ENCODE data around the gene DYRK4. TPM values are rescaled to one million over a fixed set of nuclear protein-coding genes. Genes with fewer than 3 reads are reported as not detected.

The DYRK4 gene
- total RNA-seq, 3 donors from 2014 or later = 27.9 to 41.5 (median 34.1) TPM

GRCh38 chr12:4580281-4580688, 18.3 kb downstream of the DYRK4 start:
- DNase-seq (no peak), ATAC-seq (no peak)
- Mint-ChIP-seq H3K4me3 (no peak overlapping the region), H3K9me3 (no peaks in the 10 kb centered on the region), H3K4me1 (ENCODE audit: low read depth) (no peaks in the 10 kb centered on the region), H3K36me3 (ENCODE audit: insufficient read depth) (no peaks in the 10 kb centered on the region), H3K27me3 (ENCODE audit: low read depth) (peaks cover 7% of the 10 kb centered on the region)

DNA sequence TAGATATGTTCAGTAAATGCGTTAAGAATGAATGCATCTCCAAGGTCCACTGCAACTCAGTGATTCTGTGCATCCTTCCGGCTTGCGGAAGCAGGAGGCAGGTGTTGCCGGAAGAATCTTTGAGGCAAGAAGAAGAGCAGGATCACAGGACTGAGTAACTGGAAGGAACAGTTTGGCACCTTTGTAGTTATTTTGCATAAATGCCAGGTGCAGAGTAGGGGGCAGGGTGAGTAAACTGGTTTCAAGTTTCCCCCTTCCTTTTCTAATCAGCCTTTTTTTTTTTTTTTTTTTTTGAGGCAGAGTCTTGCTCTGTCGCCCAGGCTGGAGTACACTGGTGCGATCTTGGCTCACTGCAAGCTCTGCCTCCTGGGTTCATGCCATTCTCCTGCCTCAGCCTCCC, 22.3 kb downstream of the DYRK4 start:
- H3K4me1 Mint-ChIP-seq (ENCODE audit: low read depth) = no peaks in the 10 kb centered on the region
- ATAC-seq = no peak
- peaks cover 12% of the 10 kb centered on the region for H3K27me3 Mint-ChIP-seq (ENCODE audit: low read depth)
- H3K4me3 Mint-ChIP-seq = no peak overlapping the region
- no peaks in the 10 kb centered on the region for H3K9me3 Mint-ChIP-seq
- no peaks in the 10 kb centered on the region for H3K36me3 Mint-ChIP-seq (ENCODE audit: insufficient read depth)
- no peak for DNase-seq

DNA sequence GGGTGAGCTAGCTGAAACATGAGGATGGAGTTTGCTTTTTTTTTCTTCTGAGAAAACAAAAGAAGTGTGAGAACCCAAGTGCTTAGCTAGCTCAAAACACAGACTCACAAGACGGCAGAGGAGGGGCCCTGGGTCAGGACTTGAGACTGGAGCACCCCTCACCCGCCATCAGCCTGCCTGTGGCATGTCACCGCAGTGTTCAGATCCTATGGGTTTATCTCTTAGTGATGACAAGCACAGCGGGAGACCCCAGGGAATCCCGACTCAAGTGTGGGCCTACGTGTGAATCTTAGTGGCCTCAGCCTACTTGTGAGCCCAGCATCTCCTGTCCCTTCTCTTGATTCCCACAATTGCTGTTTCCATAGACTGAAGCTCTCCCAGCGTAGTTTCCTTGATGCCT, 22.9 kb downstream of the DYRK4 start:
- H3K36me3 Mint-ChIP-seq (ENCODE audit: insufficient read depth) = no peaks in the 10 kb centered on the region
- H3K4me1 Mint-ChIP-seq (ENCODE audit: low read depth) = no peaks in the 10 kb centered on the region
- ATAC-seq = no peak
- DNase-seq = no peak
- H3K9me3 Mint-ChIP-seq = no peaks in the 10 kb centered on the region
- H3K27me3 Mint-ChIP-seq (ENCODE audit: low read depth) = peaks cover 12% of the 10 kb centered on the region
- no peak overlapping the region for H3K4me3 Mint-ChIP-seq

- H3K36me3 Mint-ChIP-seq (ENCODE audit: insufficient read depth) = no peaks in the 10 kb centered on the region
- no peak for ATAC-seq
- H3K4me3 Mint-ChIP-seq = no peak overlapping the region
These were observed 24.5 kb downstream of the DYRK4 start for GRCh38 chr12:4586500-4586899.

DNA sequence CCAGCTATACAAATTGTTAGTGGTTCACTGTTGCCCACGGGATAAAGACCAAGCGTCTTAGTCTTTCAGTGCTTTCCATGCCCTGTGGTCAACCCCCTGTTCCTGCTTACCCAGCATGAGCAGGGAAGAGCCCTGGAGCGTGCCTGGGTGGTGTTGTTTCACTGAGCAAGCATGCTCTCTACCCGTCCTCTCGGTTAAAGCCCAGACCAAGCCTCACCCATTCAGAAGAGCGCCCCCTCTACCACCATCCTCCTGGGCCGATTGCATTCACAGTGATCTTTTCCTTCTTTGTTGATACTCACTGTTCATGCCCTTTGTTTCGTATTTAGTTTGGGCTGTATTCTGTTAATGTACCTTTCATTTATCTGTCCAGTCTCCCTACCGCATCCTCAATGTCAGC, 25.1 kb downstream of the DYRK4 start:
- no peaks in the 10 kb centered on the region for H3K9me3 Mint-ChIP-seq
- H3K27me3 Mint-ChIP-seq (ENCODE audit: low read depth) = peaks cover 10% of the 10 kb centered on the region
- no peaks in the 10 kb centered on the region for H3K36me3 Mint-ChIP-seq (ENCODE audit: insufficient read depth)
- no peak overlapping the region for H3K4me3 Mint-ChIP-seq
- no peak for DNase-seq
- no peak for ATAC-seq
- no peaks in the 10 kb centered on the region for H3K4me1 Mint-ChIP-seq (ENCODE audit: low read depth)

More at GRCh38 chr12:4586500-4586899, 24.5 kb downstream of the DYRK4 start:
- H3K27me3 Mint-ChIP-seq (ENCODE audit: low read depth) = peaks cover 10% of the 10 kb centered on the region
- H3K4me1 Mint-ChIP-seq (ENCODE audit: low read depth) = no peaks in the 10 kb centered on the region
- no peaks in the 10 kb centered on the region for H3K9me3 Mint-ChIP-seq
- DNase-seq = no peak

GRCh38 chr12:4588916-4589315, 26.9 kb downstream of the DYRK4 start:
- no peak overlapping the region for H3K4me3 Mint-ChIP-seq

GRCh38 chr12:4589941-4590340, 27.9 kb downstream of the DYRK4 start:
- Mint-ChIP-seq H3K36me3 (ENCODE audit: insufficient read depth) (no peaks in the 10 kb centered on the region), H3K4me1 (ENCODE audit: low read depth) (no peaks in the 10 kb centered on the region), H3K27me3 (ENCODE audit: low read depth) (peaks cover 7% of the 10 kb centered on the region), H3K9me3 (no peaks in the 10 kb centered on the region), H3K4me3 (no peak overlapping the region)
- ATAC-seq = no peak
- no peak for DNase-seq

More at GRCh38 chr12:4588916-4589315, 26.9 kb downstream of the DYRK4 start:
- H3K36me3 Mint-ChIP-seq (ENCODE audit: insufficient read depth) = no peaks in the 10 kb centered on the region
- DNase-seq (no peak), ATAC-seq (no peak)
- peaks cover 7% of the 10 kb centered on the region for H3K27me3 Mint-ChIP-seq (ENCODE audit: low read depth)
- H3K9me3 Mint-ChIP-seq = no peaks in the 10 kb centered on the region
- no peaks in the 10 kb centered on the region for H3K4me1 Mint-ChIP-seq (ENCODE audit: low read depth)

GRCh38 chr12:4591180-4591687, 29.2 kb downstream of the DYRK4 start:
- Mint-ChIP-seq H3K27me3 (ENCODE audit: low read depth) (peaks cover 5% of the 10 kb centered on the region), H3K4me1 (ENCODE audit: low read depth) (no peaks in the 10 kb centered on the region), H3K9me3 (no peaks in the 10 kb centered on the region), H3K4me3 (no peak overlapping the region), H3K36me3 (ENCODE audit: insufficient read depth) (no peaks in the 10 kb centered on the region)
- DNase-seq (no peak), ATAC-seq (no peak)

DNA sequence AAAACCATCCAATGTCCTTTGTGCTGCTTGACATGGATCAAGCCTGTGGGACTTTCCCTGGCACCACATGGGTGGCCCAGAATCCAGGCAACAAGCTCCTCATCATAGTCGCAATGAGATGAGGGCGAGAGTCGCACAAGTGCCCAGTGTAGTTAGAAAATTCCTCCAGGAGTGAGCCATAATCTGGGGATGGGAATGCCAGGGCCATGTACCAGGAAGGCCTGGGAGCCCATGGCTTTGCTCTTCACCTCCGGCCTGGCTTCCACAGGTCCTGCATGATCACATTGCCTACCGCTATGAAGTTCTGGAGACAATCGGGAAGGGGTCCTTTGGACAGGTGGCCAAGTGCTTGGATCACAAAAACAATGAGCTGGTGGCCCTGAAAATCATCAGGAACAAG, 33.9 kb downstream of the DYRK4 start:
- no peaks in the 10 kb centered on the region for H3K4me1 Mint-ChIP-seq (ENCODE audit: low read depth)
- H3K27me3 Mint-ChIP-seq (ENCODE audit: low read depth) = no peaks in the 10 kb centered on the region
- H3K4me3 Mint-ChIP-seq = no peak overlapping the region
- H3K9me3 Mint-ChIP-seq = no peaks in the 10 kb centered on the region
- DNase-seq (no peak), ATAC-seq (no peak)
- no peaks in the 10 kb centered on the region for H3K36me3 Mint-ChIP-seq (ENCODE audit: insufficient read depth)

GRCh38 chr12:4603421-4603820, 41.4 kb downstream of the DYRK4 start:
- DNase-seq = no peak
- no peaks in the 10 kb centered on the region for H3K9me3 Mint-ChIP-seq
- H3K4me3 Mint-ChIP-seq = no peak overlapping the region
- peaks cover 3% of the 10 kb centered on the region for H3K36me3 Mint-ChIP-seq (ENCODE audit: insufficient read depth)
- peaks cover 21% of the 10 kb centered on the region for H3K4me1 Mint-ChIP-seq (ENCODE audit: low read depth)
- peaks cover 8% of the 10 kb centered on the region for H3K27me3 Mint-ChIP-seq (ENCODE audit: low read depth)
- no peak for ATAC-seq

DNA sequence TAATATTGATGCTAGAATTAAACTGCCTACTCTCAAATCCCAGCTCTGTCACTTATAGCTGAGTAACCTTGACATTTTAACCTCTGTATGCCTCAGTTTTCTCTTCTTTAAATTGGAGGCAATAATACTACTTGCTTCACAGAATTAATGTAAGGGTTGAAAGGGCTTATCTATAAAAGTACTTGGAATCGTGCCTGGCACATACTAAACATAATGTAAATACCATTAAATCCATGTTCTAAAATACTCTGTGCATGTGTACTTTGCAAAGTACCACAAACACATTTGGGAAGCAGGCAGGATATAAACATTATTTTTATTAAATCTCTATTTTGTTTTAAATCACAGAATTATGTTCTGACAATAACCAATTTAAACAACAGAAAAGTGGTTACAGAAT, 41.9 kb downstream of the DYRK4 start:
- ATAC-seq = no peak
- Mint-ChIP-seq H3K9me3 (no peaks in the 10 kb centered on the region), H3K36me3 (ENCODE audit: insufficient read depth) (peaks cover 3% of the 10 kb centered on the region), H3K4me1 (ENCODE audit: low read depth) (peaks cover 21% of the 10 kb centered on the region), H3K4me3 (no peak overlapping the region), H3K27me3 (ENCODE audit: low read depth) (peaks cover 8% of the 10 kb centered on the region)
- DNase-seq = no peak

- Mint-ChIP-seq H3K36me3 (ENCODE audit: insufficient read depth) (peaks cover 7% of the 10 kb centered on the region), H3K4me3 (peak overlapping the region; percentile 95), H3K9me3 (no peaks in the 10 kb centered on the region), H3K4me1 (ENCODE audit: low read depth) (peaks cover 21% of the 10 kb centered on the region), H3K27me3 (ENCODE audit: low read depth) (peaks cover 8% of the 10 kb centered on the region)
- DNase-seq (peak; percentile 76), ATAC-seq (peak; percentile 95 to 97)
These were observed 42.7 kb downstream of the DYRK4 start for GRCh38 chr12:4604684-4605193.

DNA sequence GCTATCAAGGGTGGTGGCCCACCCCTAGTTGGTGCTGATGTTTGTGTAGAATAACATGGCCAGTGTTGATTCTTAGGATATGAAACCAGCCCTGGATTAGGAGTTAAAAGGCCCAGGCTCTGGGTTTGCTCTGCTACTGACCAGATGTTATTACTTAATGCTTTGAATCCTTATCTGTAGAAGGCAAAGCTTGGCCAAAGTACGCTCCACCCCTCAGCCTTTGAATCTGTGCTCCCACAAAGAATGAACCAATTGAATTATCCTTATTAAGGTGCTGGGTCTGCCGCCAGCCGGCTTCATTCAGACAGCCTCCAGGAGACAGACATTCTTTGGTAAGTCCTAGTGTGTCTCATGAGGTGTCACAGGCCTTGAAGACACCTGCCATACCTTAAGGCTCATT, 45.0 kb downstream of the DYRK4 start:
- H3K4me3 Mint-ChIP-seq = peak overlapping the region; percentile 2
- ATAC-seq (no peak), DNase-seq (no peak)

DNA sequence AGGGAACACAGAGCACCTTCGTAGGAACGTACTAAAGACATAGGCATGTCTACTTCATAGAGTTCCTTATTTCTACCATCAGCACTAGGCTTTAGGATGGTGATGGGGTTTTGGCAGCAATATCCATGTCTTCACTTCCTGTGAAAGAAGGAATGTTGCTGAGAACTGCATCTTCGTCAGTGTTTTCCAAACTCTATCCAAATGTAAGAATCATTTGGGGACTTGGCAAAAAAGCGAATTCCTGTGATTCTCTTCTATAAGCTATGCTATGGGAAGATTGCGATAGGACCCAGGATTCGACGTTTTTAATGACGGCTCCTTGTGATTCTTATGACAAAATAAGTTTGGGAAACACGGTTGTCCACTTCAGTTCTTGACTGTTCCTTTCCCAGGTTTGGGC, 47.1 kb downstream of the DYRK4 start:
- H3K9me3 Mint-ChIP-seq = no peaks in the 10 kb centered on the region
- H3K4me3 Mint-ChIP-seq = no peak overlapping the region
- H3K36me3 Mint-ChIP-seq (ENCODE audit: insufficient read depth) = peaks cover 36% of the 10 kb centered on the region

More for the DNA sequence above, 45.0 kb downstream of the DYRK4 start:
- peaks cover 21% of the 10 kb centered on the region for H3K4me1 Mint-ChIP-seq (ENCODE audit: low read depth)
- peaks cover 8% of the 10 kb centered on the region for H3K27me3 Mint-ChIP-seq (ENCODE audit: low read depth)
- no peaks in the 10 kb centered on the region for H3K9me3 Mint-ChIP-seq
- peaks cover 23% of the 10 kb centered on the region for H3K36me3 Mint-ChIP-seq (ENCODE audit: insufficient read depth)

DNA sequence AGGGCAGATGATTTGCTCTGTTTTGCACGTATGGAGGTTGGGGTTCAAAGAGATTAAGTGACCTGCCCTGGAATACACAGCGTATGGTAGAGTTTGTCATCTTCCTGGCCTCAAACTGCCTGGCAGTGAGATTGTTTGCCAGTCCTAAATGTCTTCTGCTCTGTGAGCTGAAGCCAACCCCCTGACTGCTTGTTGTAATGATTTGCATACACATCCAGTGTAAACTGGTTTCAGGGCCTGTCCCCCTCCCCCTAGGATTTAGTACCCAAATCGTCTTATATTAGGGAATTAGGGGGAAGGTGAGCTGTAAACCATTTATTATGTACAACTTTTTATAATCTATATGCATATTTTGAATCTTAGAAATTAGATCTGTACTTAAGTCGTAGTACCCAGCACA, 48.5 kb downstream of the DYRK4 start:
- H3K36me3 Mint-ChIP-seq (ENCODE audit: insufficient read depth) = peaks cover 43% of the 10 kb centered on the region
- no peaks in the 10 kb centered on the region for H3K9me3 Mint-ChIP-seq
- peaks cover 14% of the 10 kb centered on the region for H3K4me1 Mint-ChIP-seq (ENCODE audit: low read depth)
- ATAC-seq (no peak), DNase-seq (no peak)
- H3K4me3 Mint-ChIP-seq = no peak overlapping the region
- no peaks in the 10 kb centered on the region for H3K27me3 Mint-ChIP-seq (ENCODE audit: low read depth)

More for the DNA sequence above, 47.1 kb downstream of the DYRK4 start:
- Mint-ChIP-seq H3K4me1 (ENCODE audit: low read depth) (peaks cover 21% of the 10 kb centered on the region), H3K27me3 (ENCODE audit: low read depth) (no peaks in the 10 kb centered on the region)
- no peak for DNase-seq
- ATAC-seq = no peak

Data from activated T-cell treated with anti-CD3 and anti-CD28 coated beads, Interleukin-2, amount 50 U/mL, for 4 hours (primary cell).